Measurements from ENCODE around the gene LRSAM1.

LRSAM1 gene

GRCh38 chr9:127444921-127445850, 6.1 kb upstream of the LRSAM1 start:
- H3K36me3 ChIP-seq: peaks cover 92% of the 10 kb centered on the region
- H3K4me1 ChIP-seq (ENCODE audit: control insufficient read depth in 1 of 2, insufficient read depth in 1 of 2, low read depth in 1 of 2, low read length in 1 of 2): peaks cover 10 to 12% of the 10 kb centered on the region in 2 experiments
- no peak overlapping the region for H3K27ac ChIP-seq
- no peak overlapping the region for H3K4me3 ChIP-seq (ENCODE audit: low read depth in 1 of 2, low read length in 1 of 2)
- no peaks in the 10 kb centered on the region for H3K27me3 ChIP-seq
- TF ChIP-seq CTCF (IDR thresholded peaks at IDR 0.05): no peak
- H3K9me3 ChIP-seq: no peaks in the 10 kb centered on the region

DNA sequence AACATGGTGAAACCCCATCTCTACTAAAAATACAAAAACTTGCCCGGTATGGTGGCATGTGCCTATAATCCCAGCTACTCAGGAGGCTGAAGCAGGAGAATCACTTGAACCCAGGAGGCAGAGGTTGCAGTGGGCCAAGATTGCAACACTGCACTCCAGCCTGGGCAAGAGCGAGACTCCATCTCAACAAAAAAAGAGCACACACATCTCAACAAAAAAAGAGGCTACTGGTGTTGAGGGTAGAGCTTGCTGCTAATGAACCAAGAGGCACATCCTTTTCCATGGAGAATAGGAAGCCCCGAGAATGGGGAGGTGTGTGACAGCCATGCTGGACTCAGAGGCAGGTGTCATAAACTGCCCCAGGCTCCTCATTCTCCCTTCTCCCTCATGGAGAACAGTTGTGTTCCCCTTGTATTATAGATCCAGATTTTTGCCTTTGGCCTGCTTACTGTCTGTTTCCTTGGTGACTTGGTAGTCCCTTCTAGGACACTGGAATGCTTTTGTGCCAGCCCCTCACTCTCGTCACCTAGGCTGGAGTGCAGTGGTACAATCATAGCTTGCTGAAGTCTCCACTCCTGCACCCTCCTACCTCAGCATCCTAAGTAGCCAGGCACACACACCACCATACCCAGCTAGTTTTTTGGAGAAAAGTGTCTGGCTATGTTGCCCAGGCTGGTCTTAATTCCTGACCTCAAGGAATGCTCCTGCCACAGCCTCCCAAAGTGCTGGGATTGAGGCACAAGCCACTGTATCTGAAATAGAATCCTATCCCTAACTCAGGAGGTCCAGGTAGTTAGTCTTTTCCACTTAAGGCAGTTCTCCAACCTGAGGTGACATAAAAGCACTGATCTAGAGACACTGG, 5.2 kb upstream of the LRSAM1 start:
- peak overlapping the region; percentile 8 for H3K27ac ChIP-seq
- no peaks in the 10 kb centered on the region for H3K27me3 ChIP-seq
- H3K4me3 ChIP-seq (ENCODE audit: low read depth in 1 of 2, low read length in 1 of 2): no peak overlapping the region
- H3K4me1 ChIP-seq (ENCODE audit: control insufficient read depth in 1 of 2, insufficient read depth in 1 of 2, low read depth in 1 of 2, low read length in 1 of 2): peaks cover 19 to 20% of the 10 kb centered on the region in 2 experiments
- H3K9me3 ChIP-seq: no peaks in the 10 kb centered on the region
- peaks cover 83% of the 10 kb centered on the region for H3K36me3 ChIP-seq
- no peak for TF ChIP-seq CTCF (IDR thresholded peaks at IDR 0.05)

- Histone ChIP-seq H3K9me3 (no peaks in the 10 kb centered on the region), H3K36me3 (peaks cover 77% of the 10 kb centered on the region), H3K4me1 (ENCODE audit: control insufficient read depth in 1 of 2, insufficient read depth in 1 of 2, low read depth in 1 of 2, low read length in 1 of 2) (peaks cover 21 to 22% of the 10 kb centered on the region in 2 experiments), H3K4me3 (ENCODE audit: low read depth in 1 of 2, low read length in 1 of 2) (no peak overlapping the region), H3K27me3 (no peaks in the 10 kb centered on the region), H3K27ac (peak overlapping the region; percentile 8)
- no peak for TF ChIP-seq CTCF (IDR thresholded peaks at IDR 0.05)
These were observed 4.4 kb upstream of the LRSAM1 start for GRCh38 chr9:127446713-127447415.

DNA sequence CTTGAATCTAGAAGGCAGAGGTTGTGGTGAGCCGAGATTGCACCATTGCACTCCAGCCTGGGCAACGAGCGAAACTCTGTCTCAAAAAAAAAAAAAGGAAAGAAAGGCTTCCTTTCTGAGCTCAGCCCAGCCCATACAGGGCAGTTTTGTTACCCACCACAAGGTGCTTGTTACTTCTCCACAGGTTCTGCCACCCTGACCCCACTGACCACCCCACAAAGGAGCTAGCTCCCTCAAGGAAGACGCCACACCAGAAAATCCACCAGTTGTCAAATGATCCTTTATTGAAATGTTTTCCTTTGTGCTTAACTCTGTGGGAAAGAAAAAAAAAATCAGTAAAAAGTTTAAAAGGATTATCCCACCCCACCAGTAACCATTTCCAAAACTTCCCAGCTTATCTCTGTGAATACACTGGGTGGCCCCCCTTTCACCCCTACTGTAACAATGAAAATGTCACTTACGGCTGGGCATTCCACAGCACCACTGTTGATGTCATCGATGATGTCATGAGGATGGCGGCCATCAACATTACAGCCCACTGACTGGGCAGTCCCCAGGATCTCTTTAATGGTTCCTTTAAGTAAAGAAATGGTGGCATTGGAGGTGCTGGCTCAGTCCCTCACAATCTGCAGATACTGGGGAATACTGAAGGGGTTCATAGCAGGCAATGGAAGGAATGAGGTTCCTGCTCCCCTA, 3.7 kb upstream of the LRSAM1 start:
- no peak for TF ChIP-seq CTCF (IDR thresholded peaks at IDR 0.05)
- H3K27ac ChIP-seq: no peak overlapping the region
- H3K36me3 ChIP-seq: peaks cover 70% of the 10 kb centered on the region
- H3K27me3 ChIP-seq: no peaks in the 10 kb centered on the region
- H3K4me1 ChIP-seq (ENCODE audit: control insufficient read depth in 1 of 2, insufficient read depth in 1 of 2, low read depth in 1 of 2, low read length in 1 of 2): peaks cover 28 to 29% of the 10 kb centered on the region in 2 experiments
- no peak overlapping the region for H3K4me3 ChIP-seq (ENCODE audit: low read depth in 1 of 2, low read length in 1 of 2)
- no peaks in the 10 kb centered on the region for H3K9me3 ChIP-seq

All from neutrophil (primary cell).